AG04449 (cell line): Measurements from ENCODE around the gene AKAP3.
A peak's percentile ranks its signal among the peaks of the same experiment; 100 is the strongest.

Experiments used
- CTCF ChIA-PET: fragments of 350-600 bp; formaldehyde crosslinking; extraction: SDS; loops from one replicate; lab custom pipeline; 2021; ENCODE audit warnings: antibody characterized with exemption; lab: Yijun Ruan, JAX
- POLR2A ChIA-PET: fragments of 400-600, 350-600 bp; formaldehyde crosslinking; extraction: SDS; loops from one replicate; lab custom pipeline; 2020; ENCODE audit warnings: antibody characterized with exemption, inconsistent platforms; lab: Yijun Ruan, JAX
- DNase-seq: peaks from one replicate; pipeline ENCODE4 v3.0.0-alpha.2; 2010; ENCODE audit warnings: low read depth, low spot score
- H3K4me3 ChIP-seq: 2 replicates; pipeline ENCODE4 v1.5.1; 2011; ENCODE audit warnings: low read depth, mild to moderate bottlenecking, control low read depth, low read length
- CTCF ChIP-seq: IDR thresholded peaks from one replicate; pipeline ENCODE4 v1.5.1; 2011; ENCODE audit warnings: mild to moderate bottlenecking, moderate library complexity, low read length, control low read depth, inconsistent platforms; ENCODE audit not compliant: insufficient read depth; ENCODE audit errors: missing control alignments

The AKAP3 gene

GRCh38 chr12:4648501-4649357 is at the start of gene AKAP3, which contains the start of gene NDUFA9:
TSS of gene AKAP3 (minus strand) at chr12:4649051. CDS start at chr12:4638196, 10,855 bp downstream.
TSS of gene NDUFA9 (plus strand) at chr12:4649114. CDS start at chr12:4649127, 13 bp downstream.
- no peak for TF ChIP-seq CTCF
- DNase-seq = peak; percentile 51
- peak within 1 kb of the TSS; percentile 85 for H3K4me3 ChIP-seq
- POLR2A ChIA-PET = interaction anchor here (1.4 to 1.6 kb wide), 2 partner anchors 15 to 44 kb away, joined by 6 to 7 read pairs; no protein-coding TSS in a partner anchor
- CTCF ChIA-PET = interaction anchor here (1.1 to 1.2 kb wide), 3 partner anchors 10 to 15 kb away, joined by 3 read pairs; no protein-coding TSS in a partner anchor

- no peak for DNase-seq
- TF ChIP-seq CTCF = no peak
- ChIA-PET POLR2A (no interaction called here), CTCF (no interaction called here)
- no peak overlapping the region for H3K4me3 ChIP-seq
These were observed 41.9 kb upstream of the AKAP3 start for GRCh38 chr12:4690760-4691159.

GRCh38 chr12:4685317-4685716 is 36.5 kb upstream of the AKAP3 start:
- no peak for DNase-seq
- TF ChIP-seq CTCF = no peak
- ChIA-PET POLR2A (no interaction called here), CTCF (no interaction called here)
- no peak overlapping the region for H3K4me3 ChIP-seq

GRCh38 chr12:4681732-4682131 is 32.9 kb upstream of the AKAP3 start:
- H3K4me3 ChIP-seq = no peak overlapping the region
- no peak for TF ChIP-seq CTCF
- CTCF ChIA-PET = no interaction called here
- POLR2A ChIA-PET = no interaction called here
- no peak for DNase-seq

GRCh38 chr12:4679711-4680110 is 30.9 kb upstream of the AKAP3 start:
- no peak overlapping the region for H3K4me3 ChIP-seq
- POLR2A ChIA-PET = no interaction called here
- CTCF ChIA-PET = no interaction called here
- no peak for TF ChIP-seq CTCF
- no peak for DNase-seq

GRCh38 chr12:4665236-4665635 is 16.4 kb upstream of the AKAP3 start:
- CTCF ChIA-PET = no interaction called here
- POLR2A ChIA-PET = no interaction called here
- no peak overlapping the region for H3K4me3 ChIP-seq
- TF ChIP-seq CTCF = no peak
- no peak for DNase-seq
